KMS-11 (cell line): ENCODE measurements around the gene UBALD2.
A peak's percentile ranks its signal among the peaks of the same experiment; 100 is the strongest.
"Not testable (repeated sequence)": the region's sequence is repeated elsewhere in the genome, so short reads cannot be mapped to it uniquely, and the experiment has no call there.

Experiments used
- H2AFZ ChIP-seq: fragments of 200-600 bp; sonication (generic); 2 replicates; pipeline ENCODE4 v1.6.1; 2016; ENCODE audit warnings: antibody characterized with exemption, mixed run types, low read depth
- H3K27ac ChIP-seq: fragments of 200-600 bp; sonication (generic); 2 replicates; pipeline ENCODE4 v1.6.1; 2016; ENCODE audit warnings: mild to moderate bottlenecking, mixed run types
- H3K27me3 ChIP-seq: fragments of 200-600 bp; sonication (generic); 2 replicates; pipeline ENCODE4 v1.6.1; 2017; ENCODE audit warnings: mild to moderate bottlenecking, low read depth, mixed run types, moderate library complexity; ENCODE audit not compliant: insufficient read depth
- H3K36me3 ChIP-seq: fragments of 200-600 bp; sonication (generic); 2 replicates; pipeline ENCODE4 v1.6.1; 2017; ENCODE audit warnings: mild to moderate bottlenecking, mixed run types; ENCODE audit not compliant: insufficient read depth
- H3K4me1 ChIP-seq: fragments of 200-600 bp; sonication (generic); 2 replicates; pipeline ENCODE4 v1.6.1; 2016; ENCODE audit warnings: mild to moderate bottlenecking, low read depth, mixed run types; ENCODE audit not compliant: poor library complexity, severe bottlenecking
- H3K4me2 ChIP-seq: fragments of 200-600 bp; sonication (generic); 2 replicates; pipeline ENCODE4 v1.7.0; 2016; ENCODE audit warnings: mild to moderate bottlenecking, mixed run types
- H3K4me3 ChIP-seq: fragments of 200-600 bp; sonication (generic); IDR thresholded peaks from 2 replicates; pipeline ENCODE4 v1.6.1; 2017; ENCODE audit warnings: low read depth, low read length, mixed read lengths; ENCODE audit not compliant: insufficient read depth
- H3K79me2 ChIP-seq: fragments of 200-600 bp; sonication (generic); 2 replicates; pipeline ENCODE4 v1.6.1; 2016; ENCODE audit warnings: low read depth, mixed run types; ENCODE audit not compliant: insufficient read depth
- H3K9ac ChIP-seq: fragments of 200-600 bp; sonication (generic); 2 replicates; pipeline ENCODE4 v1.6.1; 2016; ENCODE audit warnings: mild to moderate bottlenecking, mixed run types
- H4K20me1 ChIP-seq: fragments of 200-600 bp; sonication (generic); 2 replicates; pipeline ENCODE4 v1.6.1; 2016; ENCODE audit warnings: mild to moderate bottlenecking, mixed run types; ENCODE audit not compliant: insufficient read depth
- TF ChIP-seq, protein P1 (sequence below): fragments of 200-600 bp; sonication (generic); conservative IDR thresholded peaks from 2 replicates; pipeline ENCODE4 v1.6.1; 2017; ENCODE audit warnings: low read depth, mild to moderate bottlenecking, antibody characterized with exemption, low read length, moderate library complexity, mixed read lengths

The UBALD2 gene

DNA sequence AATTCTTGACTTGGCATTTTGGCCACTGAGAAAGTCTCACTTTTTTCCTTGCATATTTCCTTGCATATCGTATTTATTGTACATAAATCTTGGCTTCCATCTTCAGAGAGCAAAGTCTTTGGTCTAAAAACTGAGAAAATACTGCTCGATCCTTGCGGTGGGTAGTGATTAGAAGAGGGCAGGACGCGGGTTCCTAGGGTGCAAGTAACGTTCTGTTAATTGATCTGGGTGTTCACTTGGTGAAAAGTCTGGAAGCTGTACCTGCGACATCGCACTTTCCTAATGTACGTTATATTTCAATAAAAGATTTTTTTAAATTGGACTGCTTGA lies 758 bp upstream of the UBALD2 start:
- TF ChIP-seq, protein P1, sequence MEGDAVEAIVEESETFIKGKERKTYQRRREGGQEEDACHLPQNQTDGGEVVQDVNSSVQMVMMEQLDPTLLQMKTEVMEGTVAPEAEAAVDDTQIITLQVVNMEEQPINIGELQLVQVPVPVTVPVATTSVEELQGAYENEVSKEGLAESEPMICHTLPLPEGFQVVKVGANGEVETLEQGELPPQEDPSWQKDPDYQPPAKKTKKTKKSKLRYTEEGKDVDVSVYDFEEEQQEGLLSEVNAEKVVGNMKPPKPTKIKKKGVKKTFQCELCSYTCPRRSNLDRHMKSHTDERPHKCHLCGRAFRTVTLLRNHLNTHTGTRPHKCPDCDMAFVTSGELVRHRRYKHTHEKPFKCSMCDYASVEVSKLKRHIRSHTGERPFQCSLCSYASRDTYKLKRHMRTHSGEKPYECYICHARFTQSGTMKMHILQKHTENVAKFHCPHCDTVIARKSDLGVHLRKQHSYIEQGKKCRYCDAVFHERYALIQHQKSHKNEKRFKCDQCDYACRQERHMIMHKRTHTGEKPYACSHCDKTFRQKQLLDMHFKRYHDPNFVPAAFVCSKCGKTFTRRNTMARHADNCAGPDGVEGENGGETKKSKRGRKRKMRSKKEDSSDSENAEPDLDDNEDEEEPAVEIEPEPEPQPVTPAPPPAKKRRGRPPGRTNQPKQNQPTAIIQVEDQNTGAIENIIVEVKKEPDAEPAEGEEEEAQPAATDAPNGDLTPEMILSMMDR: no peak
- Histone ChIP-seq H3K79me2 (peaks cover 38% of the 10 kb centered on the region), H3K9ac (peak overlapping the region; percentile 54), H3K4me3 (no peak overlapping the region), H3K27ac (peak overlapping the region; percentile 95), H3K27me3 (no peaks in the 10 kb centered on the region), H2AFZ (peak overlapping the region; percentile 74; the same call in 1 of the 2 replicates), H3K4me2 (peak overlapping the region; percentile 86), H3K36me3 (no peaks in the 10 kb centered on the region), H3K4me1 (peaks cover 62% of the 10 kb centered on the region), H4K20me1 (0 out of 2 replicates have a peak, but pooled peaks cover 4% of the 10 kb centered on the region)

- Histone ChIP-seq H3K4me3 (no peak overlapping the region), H3K79me2 (peaks cover 45% of the 10 kb centered on the region), H3K27me3 (no peaks in the 10 kb centered on the region), H3K27ac (peak overlapping the region; percentile 47), H3K4me2 (peak overlapping the region; percentile 92; the same call in 1 of the 2 replicates), H4K20me1 (0 out of 2 replicates have a peak, but pooled peaks cover 5% of the 10 kb centered on the region), H3K9ac (peak overlapping the region; percentile 69), H3K36me3 (no peaks in the 10 kb centered on the region), H2AFZ (no peak overlapping the region), H3K4me1 (peaks cover 73% of the 10 kb centered on the region)
- TF ChIP-seq, protein P1: no peak
Observed at GRCh38 chr17:76265624-76266243, 586 bp downstream of the UBALD2 start.

DNA sequence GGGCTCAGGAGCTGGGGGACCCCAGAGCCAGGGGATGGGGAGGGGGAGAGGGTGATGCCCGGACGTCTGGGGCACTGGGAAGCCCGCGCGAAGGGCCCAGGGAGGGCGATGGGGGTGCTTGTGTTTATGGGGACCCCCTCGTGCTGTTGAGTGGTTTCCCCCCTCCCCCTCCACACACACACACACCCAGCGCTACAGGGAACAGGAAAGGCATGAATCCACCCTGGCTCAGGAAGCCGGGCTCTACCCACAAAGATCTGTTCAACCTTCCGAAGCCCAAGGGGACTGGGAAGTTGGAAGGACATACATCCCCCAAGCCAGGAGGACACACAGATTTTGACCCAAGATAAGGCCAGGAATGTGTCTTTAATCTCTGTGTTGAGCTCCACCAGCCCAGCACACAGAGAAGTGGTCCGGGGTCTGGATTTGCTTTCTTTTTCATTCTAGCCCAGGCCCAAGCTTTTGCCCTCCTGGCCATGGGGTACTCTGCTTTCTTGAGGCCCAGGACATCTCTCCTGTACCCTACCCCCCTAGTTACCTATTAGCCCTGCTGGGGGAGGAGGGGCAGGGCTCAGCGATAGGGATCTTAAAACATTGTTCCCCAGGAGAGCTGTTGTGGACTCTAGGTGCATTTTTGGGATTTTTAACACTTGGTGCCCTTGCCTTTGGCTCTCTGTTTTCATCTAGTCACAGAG lies 1.2 kb downstream of the UBALD2 start:
- Histone ChIP-seq H3K27ac (peak overlapping the region; percentile 47), H3K4me2 (peak overlapping the region; percentile 92), H3K79me2 (peaks cover 50% of the 10 kb centered on the region), H3K4me3 (no peak overlapping the region), H2AFZ (no peak overlapping the region), H3K4me1 (peaks cover 77% of the 10 kb centered on the region), H3K27me3 (no peaks in the 10 kb centered on the region), H3K36me3 (no peaks in the 10 kb centered on the region), H3K9ac (peak overlapping the region; percentile 69), H4K20me1 (0 out of 2 replicates have a peak, but pooled peaks cover 5% of the 10 kb centered on the region)
- TF ChIP-seq, protein P1: no peak

DNA sequence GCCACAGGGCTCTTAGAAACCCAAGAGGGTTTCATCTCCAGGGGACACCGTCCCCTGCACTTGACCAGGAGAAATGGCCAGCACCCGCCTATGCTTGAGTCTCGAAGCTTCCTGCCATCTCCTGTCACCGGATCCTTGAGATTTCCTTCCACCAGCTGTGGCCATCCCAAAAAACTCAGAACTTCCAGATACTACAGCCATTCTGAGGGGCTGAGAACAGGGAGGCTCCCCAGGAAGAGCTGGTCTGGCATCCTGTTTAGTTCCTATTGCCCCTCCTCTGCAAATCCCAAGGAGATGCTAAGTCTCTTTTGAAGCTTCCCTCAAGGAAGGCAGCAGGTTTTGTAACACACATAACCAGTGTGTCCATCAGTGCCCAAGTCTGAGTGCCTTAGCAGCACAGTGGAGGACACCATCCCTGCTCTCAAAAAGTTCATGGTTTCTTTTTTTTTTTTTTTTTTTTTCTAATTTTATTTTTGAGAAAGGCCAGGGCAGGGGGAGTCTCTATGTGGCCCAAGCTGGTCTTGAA lies 2.0 kb downstream of the UBALD2 start:
- Histone ChIP-seq H3K36me3 (no peaks in the 10 kb centered on the region), H3K4me2 (peak overlapping the region; percentile 92), H4K20me1 (0 out of 2 replicates have a peak, but pooled peaks cover 5% of the 10 kb centered on the region), H3K4me3 (no peak overlapping the region), H3K9ac (peak overlapping the region; percentile 69; the same call in 1 of the 2 replicates), H2AFZ (no peak overlapping the region), H3K27me3 (no peaks in the 10 kb centered on the region), H3K27ac (peak overlapping the region; percentile 9; the same call in 1 of the 2 replicates), H3K4me1 (peaks cover 75% of the 10 kb centered on the region), H3K79me2 (peaks cover 50% of the 10 kb centered on the region)
- TF ChIP-seq, protein P1: no peak

DNA sequence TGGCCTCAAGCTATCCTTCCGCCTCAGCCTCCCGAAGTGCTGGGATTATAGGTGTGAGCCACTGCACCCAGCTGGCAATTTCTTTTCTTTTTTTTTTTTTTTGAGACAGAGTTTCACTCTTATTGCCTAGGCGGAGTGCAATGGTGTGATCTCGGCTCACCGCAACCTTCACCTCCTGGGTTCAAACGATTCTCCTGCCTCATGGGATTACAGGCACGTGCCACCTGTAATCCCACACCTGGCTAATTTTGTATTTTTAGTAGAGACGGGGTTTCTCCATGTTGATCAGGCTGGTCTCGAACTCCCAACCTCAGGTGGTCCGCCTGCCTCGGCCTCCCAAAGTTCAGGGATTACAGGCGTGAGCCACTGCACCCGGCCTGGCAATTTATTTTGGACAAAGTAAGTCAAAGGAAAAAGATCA lies 2.4 kb downstream of the UBALD2 start:
- not testable (repeated sequence) for H3K27me3 ChIP-seq, H4K20me1 ChIP-seq, H3K4me3 ChIP-seq, H3K9ac ChIP-seq, H3K36me3 ChIP-seq, H3K27ac ChIP-seq, H2AFZ ChIP-seq
- peaks cover 75% of the 10 kb centered on the region for H3K4me1 ChIP-seq
- H3K79me2 ChIP-seq: peaks cover 50% of the 10 kb centered on the region
- H3K4me2 ChIP-seq: peak overlapping the region; percentile 92; the same call in 1 of the 2 replicates
